Esophagus muscularis mucosa (tissue), 4 donors: ENCODE results near the gene TGFB1I1. TPM values are rescaled to one million over a fixed set of nuclear protein-coding genes. Genes with fewer than 3 reads are reported as not detected.

Experiments used
- DNase-seq: peaks from one replicate; pipeline ENCODE4 v3.0.0-alpha.2; 2017; ENCODE audit errors: extremely low spot score
- H3K27ac ChIP-seq, 4 donors: fragments of 200-600 bp; sonication (generic); replicated peaks in 1 of 4; 1 replicate in 3 of 4; 2 replicates in 1 of 4; pipeline ENCODE4 v1.5.1; 2016 to 2019; ENCODE audit warnings: mild to moderate bottlenecking in 1 of 4
- H3K27me3 ChIP-seq, 4 donors: fragments of 200-600 bp; sonication (generic); one replicate each; pipeline versions ENCODE4 v1.5.1 to v1.6.0; 2016 to 2019
- H3K36me3 ChIP-seq, 4 donors: fragments of 200-600 bp; sonication (generic); one replicate each; pipeline ENCODE4 v1.5.1; 2016 to 2019
- H3K4me1 ChIP-seq, 4 donors: fragments of 200-600 bp; sonication (generic); one replicate each; pipeline ENCODE4 v1.5.1; 2016 to 2019
- H3K4me3 ChIP-seq, 4 donors: fragments of 200-600 bp; sonication (generic); 1 replicate in 2 of 4; 2 replicates in 2 of 4; pipeline ENCODE4 v1.5.1; 2016 to 2019; ENCODE audit warnings: mild to moderate bottlenecking in 4 of 4, moderate library complexity in 1 of 4
- H3K9me3 ChIP-seq, 4 donors: fragments of 200-600 bp; sonication (generic); 1 replicate in 3 of 4; 2 replicates in 1 of 4; pipeline ENCODE4 v1.5.1; 2016 to 2019
- CTCF ChIP-seq, 3 experiments: fragments of 200-600 bp in 2 of 3; fragments of 450-650 bp in 1 of 3; sonication (generic) in 2 of 3; IDR thresholded peaks; one replicate each; pipeline ENCODE4 v1.5.1; 2017 to 2019; ENCODE audit warnings: antibody characterized with exemption in 3 of 3, mild to moderate bottlenecking in 2 of 3, moderate library complexity in 1 of 3
- EP300 ChIP-seq: sonication (generic); formaldehyde crosslinking; IDR thresholded peaks from one replicate; pipeline ENCODE4 v1.6.1; 2017; ENCODE audit warnings: antibody characterized with exemption
- POLR2A ChIP-seq: fragments of 450-650 bp; IDR thresholded peaks from one replicate; pipeline ENCODE4 v1.6.1; 2017; ENCODE audit warnings: antibody characterized with exemption, moderate library complexity, mild to moderate bottlenecking, low read depth
- POLR2AphosphoS5 ChIP-seq, 2 donors: sonication (generic); formaldehyde crosslinking; IDR thresholded peaks; one replicate each; pipeline ENCODE4 v1.6.1; 2017; ENCODE audit warnings: antibody characterized with exemption in 2 of 2
- WGBS: methylation state at CpG from one replicate; pipeline ENCODE4 v1.1.5; 2018; 5-methylcytosine and 5-hydroxymethylcytosine counted together
- intact Hi-C: fragments of 100-400 bp; cut with DNase I; formaldehyde crosslinking; loops from one replicate; pipeline ENCODE4 v1.15.1; 2023
- total RNA-seq, 4 donors: library from RNA; depleted of rRNA; stranded (reverse); fragments of >200 nt; gene quantifications; one replicate each; pipeline versions ENCODE4 v1.1.0 to v1.2.1, GENCODE V29; 2016

Gene TGFB1I1
- total RNA-seq, 4 donors from 2014 or later = 255 to 471 (median 274) TPM

GRCh38 chr16:31428638-31429247 lies 43.2 kb upstream of the TGFB1I1 start:
- TF ChIP-seq POLR2A (no peak), CTCF (IDR thresholded peaks at IDR 0.05) (no peak), EP300 (no peak), POLR2AphosphoS5 (IDR thresholded peaks at IDR 0.05) (no peak)
- Histone ChIP-seq H3K4me3 (no peak overlapping the region), H3K9me3 (no peaks in the 10 kb centered on the region), H3K36me3 (peaks cover 0 to 4% (median 0%) of the 10 kb centered on the region in 4 donors), H3K27me3 (no peaks in the 10 kb centered on the region), H3K4me1 (peaks cover 5 to 14% (median 12%) of the 10 kb centered on the region in 4 donors), H3K27ac (peak overlapping the region in 2 of 4 donors; percentile 8 to 71)
- intact Hi-C loops = no loop called here
- no peak for DNase-seq
- 69% methylated on average over 7 of the region's 7 CpGs for WGBS

GRCh38 chr16:31429314-31429713 lies 42.6 kb upstream of the TGFB1I1 start:
- TF ChIP-seq POLR2AphosphoS5 (IDR thresholded peaks at IDR 0.05) = no peak
- TF ChIP-seq CTCF (IDR thresholded peaks at IDR 0.05) = no peak
- TF ChIP-seq EP300 = no peak
- TF ChIP-seq POLR2A = no peak
- 7% methylated on average over 1 of the region's 1 CpG for WGBS
- H3K27me3 ChIP-seq = no peaks in the 10 kb centered on the region
- peaks cover 0 to 4% (median 0%) of the 10 kb centered on the region in 4 donors for H3K36me3 ChIP-seq
- peaks cover 5 to 14% (median 12%) of the 10 kb centered on the region in 4 donors for H3K4me1 ChIP-seq
- H3K4me3 ChIP-seq = no peak overlapping the region
- peak overlapping the region in 1 of 4 donors; percentile 71 for H3K27ac ChIP-seq
- DNase-seq = no peak
- H3K9me3 ChIP-seq = no peaks in the 10 kb centered on the region
- intact Hi-C loops = no loop called here

GRCh38 chr16:31429796-31430195 lies 42.2 kb upstream of the TGFB1I1 start:
- intact Hi-C loops = no loop called here
- peaks cover 5 to 14% (median 12%) of the 10 kb centered on the region in 4 donors for H3K4me1 ChIP-seq
- no peak overlapping the region for H3K27ac ChIP-seq
- TF ChIP-seq POLR2A (no peak), POLR2AphosphoS5 (IDR thresholded peaks at IDR 0.05) (no peak)
- peaks cover 0 to 4% (median 0%) of the 10 kb centered on the region in 4 donors for H3K36me3 ChIP-seq
- no peak for DNase-seq
- H3K4me3 ChIP-seq = no peak overlapping the region
- 87% methylated on average over 3 of the region's 3 CpGs for WGBS
- H3K9me3 ChIP-seq = no peaks in the 10 kb centered on the region
- H3K27me3 ChIP-seq = no peaks in the 10 kb centered on the region

GRCh38 chr16:31430380-31431052 lies 41.4 kb upstream of the TGFB1I1 start:
- intact Hi-C loops = no loop called here
- H3K27me3 ChIP-seq = no peaks in the 10 kb centered on the region
- TF ChIP-seq EP300 (no peak), POLR2A (no peak), POLR2AphosphoS5 (IDR thresholded peaks at IDR 0.05) (no peak), CTCF (IDR thresholded peaks at IDR 0.05) (no peak)
- H3K9me3 ChIP-seq = no peaks in the 10 kb centered on the region
- H3K4me3 ChIP-seq = no peak overlapping the region
- H3K27ac ChIP-seq = no peak overlapping the region
- no peak for DNase-seq
- peaks cover 0 to 4% (median 0%) of the 10 kb centered on the region in 4 donors for H3K36me3 ChIP-seq
- 65% methylated on average over 5 of the region's 5 CpGs for WGBS
- peaks cover 5 to 14% (median 12%) of the 10 kb centered on the region in 4 donors for H3K4me1 ChIP-seq
